Endothelial cell (in vitro differentiated cells): ENCODE results near the gene KCNK10. TPM values are rescaled to one million over a fixed set of nuclear protein-coding genes. Genes with fewer than 3 reads are reported as not detected.

ENCODE experiments used
- DNase-seq: peaks from one replicate; pipeline ENCODE4 v3.0.0; 2021; ENCODE audit warnings: low spot score
- H3K27ac Mint-ChIP-seq: one replicate; pipeline ENCODE4 v1.8.0; 2021; ENCODE audit warnings: mixed read lengths, inconsistent platforms; ENCODE audit not compliant: unreplicated experiment
- H3K27me3 Mint-ChIP-seq: one replicate; pipeline ENCODE4 v1.8.0; 2021; ENCODE audit warnings: mild to moderate bottlenecking, moderate library complexity, mixed read lengths, inconsistent platforms; ENCODE audit not compliant: unreplicated experiment
- H3K36me3 Mint-ChIP-seq: one replicate; pipeline ENCODE4 v1.8.0; 2021; ENCODE audit warnings: mild to moderate bottlenecking, low read depth, mixed read lengths, inconsistent platforms; ENCODE audit not compliant: unreplicated experiment
- H3K4me1 Mint-ChIP-seq: one replicate; pipeline ENCODE4 v1.8.0; 2021; ENCODE audit warnings: mild to moderate bottlenecking, mixed read lengths, inconsistent platforms; ENCODE audit not compliant: unreplicated experiment
- H3K4me3 Mint-ChIP-seq: one replicate; pipeline ENCODE4 v1.8.0; 2021; ENCODE audit warnings: mild to moderate bottlenecking, mixed read lengths, inconsistent platforms; ENCODE audit not compliant: unreplicated experiment
- H3K9me3 Mint-ChIP-seq: one replicate; pipeline ENCODE4 v1.8.0; 2021; ENCODE audit warnings: mixed read lengths, inconsistent platforms; ENCODE audit not compliant: unreplicated experiment
- CTCF ChIP-seq: fragments of 200-600 bp; sonication (generic); IDR thresholded peaks from one replicate; pipeline ENCODE4 v1.5.0; 2021; ENCODE audit warnings: antibody characterized with exemption; ENCODE audit not compliant: unreplicated experiment
- total RNA-seq: library from RNA; stranded (reverse); fragmentation: NEBNext Ultra II Directional; extraction: Animal tissue kit (Norgen Biotek cat#: 25700); gene quantifications from one replicate; pipeline ENCODE4 v1.2.1, GENCODE V29; 2021; ENCODE audit not compliant: unreplicated experiment

The KCNK10 gene
- total RNA-seq, 1 donor from 2014 or later = 2.3 TPM

GRCh38 chr14:88312257-88312656, 10.8 kb downstream of the KCNK10 start:
- Mint-ChIP-seq H3K4me1 (no peaks in the 10 kb centered on the region), H3K27ac (no peak overlapping the region)
- TF ChIP-seq CTCF = no peak

DNA sequence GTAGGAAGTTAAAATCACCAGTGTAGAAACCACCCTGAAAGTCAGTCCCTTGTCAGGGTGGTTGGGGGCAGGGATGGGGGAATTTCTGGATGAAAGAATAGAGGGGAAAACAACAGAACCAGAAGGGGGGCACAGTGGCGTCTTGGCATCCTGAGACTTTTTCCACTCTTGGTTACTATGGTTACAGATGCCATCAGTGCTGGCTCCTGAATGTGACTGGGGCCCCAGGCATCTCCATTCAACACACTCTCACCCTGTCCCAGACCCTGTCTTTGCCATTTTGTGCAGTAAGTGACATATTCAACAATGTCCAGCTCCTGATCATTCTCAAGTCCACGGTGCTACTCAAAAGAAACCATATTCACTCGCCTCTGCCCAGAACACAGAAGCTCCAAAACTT, 11.3 kb downstream of the KCNK10 start:
- no peak overlapping the region for H3K4me3 Mint-ChIP-seq
- H3K4me1 Mint-ChIP-seq = no peaks in the 10 kb centered on the region
- no peak overlapping the region for H3K27ac Mint-ChIP-seq
- no peaks in the 10 kb centered on the region for H3K36me3 Mint-ChIP-seq
- TF ChIP-seq CTCF = no peak
- no peak for DNase-seq
- H3K9me3 Mint-ChIP-seq = no peaks in the 10 kb centered on the region
- H3K27me3 Mint-ChIP-seq = peaks cover 3% of the 10 kb centered on the region

More at GRCh38 chr14:88312257-88312656, 10.8 kb downstream of the KCNK10 start:
- Mint-ChIP-seq H3K36me3 (no peaks in the 10 kb centered on the region), H3K9me3 (no peaks in the 10 kb centered on the region), H3K27me3 (no peaks in the 10 kb centered on the region), H3K4me3 (no peak overlapping the region)
- no peak for DNase-seq

DNA sequence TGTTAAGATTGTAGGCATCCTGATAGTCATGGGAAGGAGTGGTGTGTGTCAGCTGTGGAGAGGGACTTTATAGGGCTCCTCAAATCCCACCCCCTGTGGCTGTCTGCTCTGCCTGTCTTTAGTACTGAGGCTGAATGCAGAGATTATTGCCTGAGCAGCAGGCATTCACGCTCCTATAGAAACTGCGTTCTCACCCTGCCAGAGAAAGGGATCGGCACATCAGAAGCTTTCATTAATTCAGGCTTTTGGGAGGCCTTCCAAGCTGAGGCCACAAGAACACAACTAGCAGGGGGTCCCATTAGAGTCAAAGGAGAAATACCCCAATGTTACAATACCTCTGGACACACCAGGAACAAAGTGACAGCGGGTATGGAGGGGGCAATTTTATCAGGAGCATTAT, 12.6 kb downstream of the KCNK10 start:
- no peaks in the 10 kb centered on the region for H3K36me3 Mint-ChIP-seq
- no peaks in the 10 kb centered on the region for H3K4me1 Mint-ChIP-seq
- H3K27ac Mint-ChIP-seq = no peak overlapping the region
- DNase-seq = no peak
- H3K9me3 Mint-ChIP-seq = no peaks in the 10 kb centered on the region
- no peak for TF ChIP-seq CTCF
- H3K27me3 Mint-ChIP-seq = peaks cover 3% of the 10 kb centered on the region
- H3K4me3 Mint-ChIP-seq = no peak overlapping the region

DNA sequence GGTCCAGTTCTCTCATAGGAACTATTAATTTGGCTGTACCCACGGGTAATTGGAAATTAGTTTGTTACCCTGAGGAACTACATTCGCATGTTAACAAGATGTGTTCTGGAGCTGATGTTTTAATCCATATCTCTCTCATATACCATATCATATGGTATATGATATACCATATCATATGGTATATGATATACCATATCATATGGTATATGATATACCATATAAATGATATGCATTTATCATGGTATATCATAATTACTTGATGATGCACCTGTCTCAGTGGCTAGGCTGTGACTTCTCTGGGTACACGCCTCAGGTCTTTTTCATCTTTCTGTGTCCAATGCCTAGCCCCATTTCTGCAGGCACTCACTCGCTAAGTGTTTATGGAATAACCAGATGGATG, 13.0 kb downstream of the KCNK10 start:
- TF ChIP-seq CTCF = no peak
- Mint-ChIP-seq H3K4me3 (no peak overlapping the region), H3K27ac (no peak overlapping the region), H3K4me1 (no peaks in the 10 kb centered on the region), H3K9me3 (no peaks in the 10 kb centered on the region), H3K36me3 (no peaks in the 10 kb centered on the region), H3K27me3 (peaks cover 3% of the 10 kb centered on the region)
- no peak for DNase-seq

GRCh38 chr14:88305528-88306322, 17.3 kb downstream of the KCNK10 start:
- Mint-ChIP-seq H3K27me3 (peaks cover 3% of the 10 kb centered on the region), H3K4me1 (no peaks in the 10 kb centered on the region), H3K4me3 (no peak overlapping the region), H3K9me3 (no peaks in the 10 kb centered on the region), H3K27ac (no peak overlapping the region), H3K36me3 (no peaks in the 10 kb centered on the region)
- DNase-seq = no peak
- no peak for TF ChIP-seq CTCF
